Liver (tissue), 9 donors: ENCODE results near the gene C1orf21. TPM values are rescaled to one million over a fixed set of nuclear protein-coding genes. Genes with fewer than 3 reads are reported as not detected.

Experiments
- DNase-seq: peaks from one replicate; pipeline ENCODE4 v3.0.0-alpha.2; 2017; ENCODE audit warnings: low spot score
- H3K27ac ChIP-seq, 2 donors: one replicate each; pipeline ENCODE4 v1.7.0; 2013; ENCODE audit warnings: inconsistent platforms in 2 of 2, low read length in 2 of 2, control low read depth in 1 of 2, low read depth in 1 of 2, mild to moderate bottlenecking in 1 of 2
- H3K27me3 ChIP-seq, 4 donors: one replicate each; pipeline versions ENCODE4 v1.6.1 to v1.7.0; 2013; ENCODE audit warnings: low read length in 3 of 4, inconsistent platforms in 1 of 4, mild to moderate bottlenecking in 1 of 4, moderate library complexity in 1 of 4; ENCODE audit not compliant: control insufficient read depth in 4 of 4, insufficient read depth in 4 of 4
- H3K36me3 ChIP-seq, 4 donors: one replicate each; pipeline versions ENCODE4 v1.6.1 to v1.7.0; 2013; ENCODE audit warnings: low read length in 3 of 4, mild to moderate bottlenecking in 3 of 4, low read depth in 1 of 4, moderate library complexity in 1 of 4; ENCODE audit not compliant: control insufficient read depth in 4 of 4, insufficient read depth in 3 of 4
- H3K4me1 ChIP-seq, 4 donors: one replicate each; pipeline versions ENCODE4 v1.6.1 to v1.7.0; 2013; ENCODE audit warnings: low read length in 3 of 4, mild to moderate bottlenecking in 3 of 4, moderate library complexity in 1 of 4; ENCODE audit not compliant: control insufficient read depth in 4 of 4, insufficient read depth in 4 of 4
- H3K4me3 ChIP-seq, 3 donors: one replicate each; pipeline versions ENCODE4 v1.6.1 to v1.7.0; 2013; ENCODE audit warnings: low read length in 3 of 3, control low read depth in 1 of 3, low read depth in 1 of 3, mild to moderate bottlenecking in 1 of 3
- H3K9ac ChIP-seq, 2 donors: one replicate each; pipeline ENCODE4 v1.7.0; 2013; ENCODE audit warnings: low read length in 2 of 2, mild to moderate bottlenecking in 2 of 2, moderate library complexity in 2 of 2, control low read depth in 1 of 2, low read depth in 1 of 2
- H3K9me3 ChIP-seq, 4 donors: one replicate each; pipeline versions ENCODE4 v1.6.1 to v1.7.0; 2013; ENCODE audit warnings: low read length in 3 of 4; ENCODE audit not compliant: control insufficient read depth in 4 of 4
- EGR1 ChIP-seq, 2 donors: IDR thresholded peaks; 2 replicates each; pipeline ENCODE4 v1.6.1; 2016 to 2018; ENCODE audit warnings: antibody characterized with exemption in 2 of 2, low read depth in 2 of 2
- FOXA2 ChIP-seq: IDR thresholded peaks from 2 replicates; pipeline ENCODE4 v1.6.1; 2016; ENCODE audit warnings: antibody characterized with exemption
- GABPA ChIP-seq, 2 donors: IDR thresholded peaks in 1 of 2; conservative IDR thresholded peaks in 1 of 2; 2 replicates each; pipeline ENCODE4 v1.6.1; 2016; ENCODE audit warnings: antibody characterized with exemption in 2 of 2, mild to moderate bottlenecking in 1 of 2, moderate library complexity in 1 of 2
- HNF4A ChIP-seq, 2 donors: conservative IDR thresholded peaks; 2 replicates each; pipeline ENCODE4 v1.6.1; 2016; ENCODE audit warnings: antibody characterized with exemption in 2 of 2, mild to moderate bottlenecking in 2 of 2
- HNF4G ChIP-seq: IDR thresholded peaks from 2 replicates; pipeline ENCODE4 v1.6.1; 2016; ENCODE audit warnings: antibody characterized with exemption
- NR2F2 ChIP-seq: IDR thresholded peaks from 2 replicates; pipeline ENCODE4 v1.6.1; 2016; ENCODE audit warnings: antibody characterized with exemption
- RAD21 ChIP-seq, 2 donors: IDR thresholded peaks; 2 replicates each; pipeline ENCODE4 v1.6.1; 2016; ENCODE audit warnings: antibody characterized with exemption in 2 of 2, mild to moderate bottlenecking in 2 of 2
- SP1 ChIP-seq: IDR thresholded peaks from 2 replicates; pipeline ENCODE4 v1.6.1; 2018; ENCODE audit warnings: antibody characterized with exemption, mild to moderate bottlenecking
- TAF1 ChIP-seq: conservative IDR thresholded peaks from 2 replicates; pipeline ENCODE4 v1.6.1; 2016; ENCODE audit warnings: antibody characterized with exemption, mild to moderate bottlenecking
- WGBS: extraction: QIAGEN DNeasy Blood & Tissue Kit; methylation state at CpG from one replicate; pipeline ENCODE4 v1.1.7; 2013; 5-methylcytosine and 5-hydroxymethylcytosine counted together
- polyA plus RNA-seq, 2 donors: library from polyadenylated mRNA; stranded (reverse) in 1 of 2; unstranded in 1 of 2; fragments of 200-250 nt in 1 of 2; fragments of >200 nt in 1 of 2; fragmentation: Nextera tagmentation in 1 of 2; extraction: Ambion mirVana in 1 of 2; gene quantifications; one replicate each; pipeline versions ENCODE4 v1.2.1 to v1.2.3, GENCODE V29; 2013 to 2015
- total RNA-seq, 2 donors: library from RNA; depleted of rRNA; stranded (reverse); fragments of >200 nt; gene quantifications; one replicate each; pipeline ENCODE4 v1.2.3, GENCODE V29; 2014
- TF ChIP-seq, protein P1 (sequence below): fragments of 150-350 bp; IDR thresholded peaks from 2 replicates; pipeline ENCODE4 v1.5.1; 2017; ENCODE audit warnings: improper control_type of control experiment, low read depth, low read length; ENCODE audit not compliant: missing input control
- TF ChIP-seq, protein P2 (sequence below): IDR thresholded peaks from 2 replicates; pipeline ENCODE4 v1.6.1; 2016; ENCODE audit warnings: antibody characterized with exemption
- TF ChIP-seq, protein P3 (sequence below): IDR thresholded peaks from 2 replicates; pipeline ENCODE4 v1.6.1; 2016; ENCODE audit warnings: antibody characterized with exemption
- TF ChIP-seq, protein P4 (sequence below): IDR thresholded peaks from 2 replicates; pipeline ENCODE4 v1.6.1; 2016; ENCODE audit warnings: antibody characterized with exemption
- donor health status: healthy.
- donor health status: healthy.
- donor health status: healthy.
- donor health status: healthy.
- donor health status: healthy.

The C1orf21 gene
- total and polyA plus RNA-seq, 4 donors = 2.3 to 21.3 (median 13.4) TPM

DNA sequence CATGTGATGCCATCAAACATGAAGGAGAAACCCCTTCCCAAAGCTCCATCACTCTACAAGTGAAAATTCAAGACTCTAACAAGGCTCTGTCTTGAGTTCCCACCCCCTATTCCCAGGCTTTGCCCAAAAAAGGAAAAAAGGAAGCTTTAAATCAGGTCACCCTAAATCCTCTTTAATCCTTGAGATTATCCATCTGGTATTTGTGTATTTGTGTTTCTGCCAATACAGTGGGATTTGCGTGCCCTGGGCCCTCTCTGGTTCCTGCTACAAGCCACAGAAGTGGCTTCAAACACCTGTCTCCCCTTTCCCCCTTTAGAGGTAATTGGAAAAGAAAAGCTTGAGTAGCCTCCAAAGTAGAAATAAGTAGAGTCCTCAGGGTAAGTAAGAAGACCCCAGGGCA is 247.5 kb downstream of the C1orf21 start:
- no peaks in the 10 kb centered on the region for H3K27me3 ChIP-seq
- no peaks in the 10 kb centered on the region for H3K9me3 ChIP-seq
- H3K4me1 ChIP-seq = peaks cover 23 to 48% (median 35%) of the 10 kb centered on the region in 4 donors
- TF ChIP-seq, protein P1, sequence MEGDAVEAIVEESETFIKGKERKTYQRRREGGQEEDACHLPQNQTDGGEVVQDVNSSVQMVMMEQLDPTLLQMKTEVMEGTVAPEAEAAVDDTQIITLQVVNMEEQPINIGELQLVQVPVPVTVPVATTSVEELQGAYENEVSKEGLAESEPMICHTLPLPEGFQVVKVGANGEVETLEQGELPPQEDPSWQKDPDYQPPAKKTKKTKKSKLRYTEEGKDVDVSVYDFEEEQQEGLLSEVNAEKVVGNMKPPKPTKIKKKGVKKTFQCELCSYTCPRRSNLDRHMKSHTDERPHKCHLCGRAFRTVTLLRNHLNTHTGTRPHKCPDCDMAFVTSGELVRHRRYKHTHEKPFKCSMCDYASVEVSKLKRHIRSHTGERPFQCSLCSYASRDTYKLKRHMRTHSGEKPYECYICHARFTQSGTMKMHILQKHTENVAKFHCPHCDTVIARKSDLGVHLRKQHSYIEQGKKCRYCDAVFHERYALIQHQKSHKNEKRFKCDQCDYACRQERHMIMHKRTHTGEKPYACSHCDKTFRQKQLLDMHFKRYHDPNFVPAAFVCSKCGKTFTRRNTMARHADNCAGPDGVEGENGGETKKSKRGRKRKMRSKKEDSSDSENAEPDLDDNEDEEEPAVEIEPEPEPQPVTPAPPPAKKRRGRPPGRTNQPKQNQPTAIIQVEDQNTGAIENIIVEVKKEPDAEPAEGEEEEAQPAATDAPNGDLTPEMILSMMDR = no peak
- TF ChIP-seq EGR1 (IDR thresholded peaks at IDR 0.05; ENCODE audit: low read depth in 2 of 2) (no peak), TAF1 (no peak), NR2F2 (no peak)
- no peaks in the 10 kb centered on the region for H3K36me3 ChIP-seq
- H3K9ac ChIP-seq = no peak overlapping the region
- 87% methylated on average over 1 of the region's 1 CpG for WGBS
- peak overlapping the region in 1 of 2 donors; percentile 13 for H3K27ac ChIP-seq
- DNase-seq = no peak
- no peak overlapping the region for H3K4me3 ChIP-seq

DNA sequence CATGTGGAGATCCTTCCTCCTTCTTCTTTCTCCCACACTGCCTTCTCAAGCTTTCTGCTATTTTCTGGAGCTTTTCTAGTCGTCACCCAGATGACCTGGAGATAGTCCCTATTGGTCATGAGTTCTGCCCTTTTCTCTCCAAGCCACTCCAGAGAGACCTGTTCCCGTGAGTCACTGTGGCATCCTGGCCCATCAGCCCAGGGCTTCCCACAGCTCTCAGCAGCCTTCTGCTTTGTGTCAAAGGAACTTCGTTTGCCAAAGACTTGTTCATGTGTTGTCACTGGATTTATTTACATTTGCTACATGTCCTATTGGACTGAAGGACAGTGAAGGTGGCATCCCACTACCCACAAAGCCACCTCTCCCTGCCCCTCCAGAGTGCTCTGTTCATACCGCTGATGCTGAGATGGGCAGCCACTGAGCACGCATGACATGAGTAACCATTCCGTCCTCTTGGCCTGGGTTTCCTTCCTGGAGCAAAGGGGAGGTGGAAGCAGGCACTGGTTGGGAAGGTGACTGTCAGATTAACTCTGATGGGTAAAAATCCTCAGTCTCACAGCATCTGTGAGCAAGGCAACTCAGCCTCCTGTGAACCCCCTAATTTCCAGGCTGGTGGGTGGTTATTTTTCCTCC is 248.6 kb downstream of the C1orf21 start:
- peaks cover 20 to 40% (median 30%) of the 10 kb centered on the region in 4 donors for H3K4me1 ChIP-seq
- H3K4me3 ChIP-seq = no peak overlapping the region
- 73% methylated on average over 6 of the region's 6 CpGs for WGBS
- no peak overlapping the region for H3K9ac ChIP-seq
- no peaks in the 10 kb centered on the region for H3K36me3 ChIP-seq
- no peak for TF ChIP-seq FOXA2
- TF ChIP-seq HNF4G = no peak
- TF ChIP-seq HNF4A (conservative IDR thresholded peaks at IDR 0.05) = peak; percentile 52 to 68
- TF ChIP-seq TAF1 = no peak
- peak; percentile 15 for TF ChIP-seq SP1
- no peak for TF ChIP-seq GABPA (IDR thresholded peaks at IDR 0.05 in 1 of 2, conservative IDR thresholded peaks at IDR 0.05 in 1 of 2)
- H3K27ac ChIP-seq = no peak overlapping the region
- no peaks in the 10 kb centered on the region for H3K27me3 ChIP-seq
- no peak for DNase-seq
- no peaks in the 10 kb centered on the region for H3K9me3 ChIP-seq

DNA sequence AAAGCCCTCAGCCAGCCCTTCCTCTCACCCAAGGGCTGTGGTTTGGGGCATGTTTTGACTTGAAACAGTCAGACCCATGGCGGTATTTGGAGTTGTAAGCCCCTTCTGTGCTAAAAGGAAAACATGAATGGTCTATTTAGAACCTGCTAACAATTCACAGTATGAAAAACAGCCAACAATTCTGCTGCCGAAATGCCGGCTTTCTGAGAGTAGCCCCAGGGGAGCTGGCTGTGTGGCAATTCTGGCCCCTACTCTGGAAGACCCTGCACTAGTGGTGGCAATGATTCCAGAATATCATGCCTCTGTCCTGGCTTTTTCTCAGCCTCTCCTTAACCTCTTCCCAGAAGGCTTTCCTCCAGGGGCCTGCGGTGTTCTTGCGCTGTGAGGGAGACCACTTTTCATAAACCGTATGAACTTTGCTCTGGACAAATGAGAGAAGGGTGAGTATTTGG is 249.2 kb downstream of the C1orf21 start:
- no peak overlapping the region for H3K9ac ChIP-seq
- H3K27me3 ChIP-seq = no peaks in the 10 kb centered on the region
- no peak for DNase-seq
- 96% methylated on average over 6 of the region's 6 CpGs for WGBS
- no peaks in the 10 kb centered on the region for H3K36me3 ChIP-seq
- peaks cover 17 to 36% (median 27%) of the 10 kb centered on the region in 4 donors for H3K4me1 ChIP-seq
- TF ChIP-seq TAF1 (no peak), HNF4A (conservative IDR thresholded peaks at IDR 0.05) (no peak), HNF4G (no peak), FOXA2 (no peak), RAD21 (IDR thresholded peaks at IDR 0.05) (no peak), GABPA (IDR thresholded peaks at IDR 0.05 in 1 of 2, conservative IDR thresholded peaks at IDR 0.05 in 1 of 2) (no peak), NR2F2 (no peak)
- TF ChIP-seq, protein P2, sequence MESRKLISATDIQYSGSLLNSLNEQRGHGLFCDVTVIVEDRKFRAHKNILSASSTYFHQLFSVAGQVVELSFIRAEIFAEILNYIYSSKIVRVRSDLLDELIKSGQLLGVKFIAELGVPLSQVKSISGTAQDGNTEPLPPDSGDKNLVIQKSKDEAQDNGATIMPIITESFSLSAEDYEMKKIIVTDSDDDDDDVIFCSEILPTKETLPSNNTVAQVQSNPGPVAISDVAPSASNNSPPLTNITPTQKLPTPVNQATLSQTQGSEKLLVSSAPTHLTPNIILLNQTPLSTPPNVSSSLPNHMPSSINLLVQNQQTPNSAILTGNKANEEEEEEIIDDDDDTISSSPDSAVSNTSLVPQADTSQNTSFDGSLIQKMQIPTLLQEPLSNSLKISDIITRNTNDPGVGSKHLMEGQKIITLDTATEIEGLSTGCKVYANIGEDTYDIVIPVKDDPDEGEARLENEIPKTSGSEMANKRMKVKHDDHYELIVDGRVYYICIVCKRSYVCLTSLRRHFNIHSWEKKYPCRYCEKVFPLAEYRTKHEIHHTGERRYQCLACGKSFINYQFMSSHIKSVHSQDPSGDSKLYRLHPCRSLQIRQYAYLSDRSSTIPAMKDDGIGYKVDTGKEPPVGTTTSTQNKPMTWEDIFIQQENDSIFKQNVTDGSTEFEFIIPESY = no peak
- TF ChIP-seq, protein P3, sequence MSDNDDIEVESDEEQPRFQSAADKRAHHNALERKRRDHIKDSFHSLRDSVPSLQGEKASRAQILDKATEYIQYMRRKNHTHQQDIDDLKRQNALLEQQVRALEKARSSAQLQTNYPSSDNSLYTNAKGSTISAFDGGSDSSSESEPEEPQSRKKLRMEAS = no peak
- TF ChIP-seq, protein P4, sequence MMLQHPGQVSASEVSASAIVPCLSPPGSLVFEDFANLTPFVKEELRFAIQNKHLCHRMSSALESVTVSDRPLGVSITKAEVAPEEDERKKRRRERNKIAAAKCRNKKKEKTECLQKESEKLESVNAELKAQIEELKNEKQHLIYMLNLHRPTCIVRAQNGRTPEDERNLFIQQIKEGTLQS = no peak
- no peaks in the 10 kb centered on the region for H3K9me3 ChIP-seq
- H3K27ac ChIP-seq = no peak overlapping the region
- H3K4me3 ChIP-seq = no peak overlapping the region
